ENCODE measurements around the gene TEX2.
"Not testable (repeated sequence)": the region's sequence is repeated elsewhere in the genome, so short reads cannot be mapped to it uniquely, and the experiment has no call there.

The TEX2 gene

DNA sequence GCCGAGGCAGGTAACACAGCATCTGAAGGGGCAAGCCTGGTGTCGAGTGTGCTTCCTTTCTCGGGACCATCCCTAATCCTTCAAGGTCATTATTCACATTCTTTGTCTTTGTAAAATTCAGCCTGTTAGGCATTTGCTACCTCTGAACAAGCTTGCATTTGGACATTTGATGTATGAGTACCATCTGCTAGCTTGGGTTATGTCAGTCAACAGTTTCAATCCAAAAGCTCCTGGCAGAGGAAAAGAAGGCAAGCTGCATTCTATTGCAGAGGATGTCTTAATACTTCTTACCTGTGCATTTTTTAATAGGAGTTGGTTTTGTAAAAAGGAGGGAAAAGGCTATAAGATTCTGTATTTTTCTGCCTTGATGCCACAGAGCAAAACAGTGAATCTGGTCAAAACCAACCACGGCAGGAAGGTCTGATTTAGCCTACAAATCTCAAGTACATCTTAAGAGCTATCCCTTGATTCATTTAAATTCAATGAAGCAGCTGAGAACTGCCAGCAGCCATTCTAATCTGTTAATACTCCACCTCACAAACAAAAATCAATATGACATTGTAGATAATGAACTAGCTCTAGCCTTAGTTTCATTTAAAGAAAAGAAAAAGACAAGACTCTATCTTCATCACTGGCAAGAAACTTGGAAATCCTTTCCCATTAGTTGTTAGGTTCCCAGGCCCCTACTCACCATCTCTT, 39.0 kb downstream of the TEX2 start:
- H4K20me1 ChIP-seq (ENCODE audit: insufficient read depth, low read length): no peaks in the 10 kb centered on the region
- H3K9ac ChIP-seq (ENCODE audit: low read length): no peak overlapping the region
- no peaks in the 10 kb centered on the region for H3K27me3 ChIP-seq (ENCODE audit: low read depth, low read length)
- TF ChIP-seq, protein P1, sequence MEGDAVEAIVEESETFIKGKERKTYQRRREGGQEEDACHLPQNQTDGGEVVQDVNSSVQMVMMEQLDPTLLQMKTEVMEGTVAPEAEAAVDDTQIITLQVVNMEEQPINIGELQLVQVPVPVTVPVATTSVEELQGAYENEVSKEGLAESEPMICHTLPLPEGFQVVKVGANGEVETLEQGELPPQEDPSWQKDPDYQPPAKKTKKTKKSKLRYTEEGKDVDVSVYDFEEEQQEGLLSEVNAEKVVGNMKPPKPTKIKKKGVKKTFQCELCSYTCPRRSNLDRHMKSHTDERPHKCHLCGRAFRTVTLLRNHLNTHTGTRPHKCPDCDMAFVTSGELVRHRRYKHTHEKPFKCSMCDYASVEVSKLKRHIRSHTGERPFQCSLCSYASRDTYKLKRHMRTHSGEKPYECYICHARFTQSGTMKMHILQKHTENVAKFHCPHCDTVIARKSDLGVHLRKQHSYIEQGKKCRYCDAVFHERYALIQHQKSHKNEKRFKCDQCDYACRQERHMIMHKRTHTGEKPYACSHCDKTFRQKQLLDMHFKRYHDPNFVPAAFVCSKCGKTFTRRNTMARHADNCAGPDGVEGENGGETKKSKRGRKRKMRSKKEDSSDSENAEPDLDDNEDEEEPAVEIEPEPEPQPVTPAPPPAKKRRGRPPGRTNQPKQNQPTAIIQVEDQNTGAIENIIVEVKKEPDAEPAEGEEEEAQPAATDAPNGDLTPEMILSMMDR (IDR thresholded peaks at IDR 0.05; ENCODE audit: low read depth, low read length): no peak
- TF ChIP-seq EZH2phosphoT487 (IDR thresholded peaks at IDR 0.05; ENCODE audit: low read depth): no peak
- H3K4me2 ChIP-seq (ENCODE audit: low read length): no peak overlapping the region
- H3K27ac ChIP-seq (ENCODE audit: low read length): no peak overlapping the region
- H3K79me2 ChIP-seq (ENCODE audit: low read length): no peaks in the 10 kb centered on the region
- no peaks in the 10 kb centered on the region for H3K36me3 ChIP-seq (replicated peaks; ENCODE audit: low read depth, low read length)
- H3K9me3 ChIP-seq (ENCODE audit: insufficient read depth, low read length): no peaks in the 10 kb centered on the region
- no peaks in the 10 kb centered on the region for H3K4me1 ChIP-seq (ENCODE audit: low read length)
- no peak overlapping the region for H2AFZ ChIP-seq (ENCODE audit: low read depth, low read length)
- no peak overlapping the region for H3K4me3 ChIP-seq (ENCODE audit: low read length)

DNA sequence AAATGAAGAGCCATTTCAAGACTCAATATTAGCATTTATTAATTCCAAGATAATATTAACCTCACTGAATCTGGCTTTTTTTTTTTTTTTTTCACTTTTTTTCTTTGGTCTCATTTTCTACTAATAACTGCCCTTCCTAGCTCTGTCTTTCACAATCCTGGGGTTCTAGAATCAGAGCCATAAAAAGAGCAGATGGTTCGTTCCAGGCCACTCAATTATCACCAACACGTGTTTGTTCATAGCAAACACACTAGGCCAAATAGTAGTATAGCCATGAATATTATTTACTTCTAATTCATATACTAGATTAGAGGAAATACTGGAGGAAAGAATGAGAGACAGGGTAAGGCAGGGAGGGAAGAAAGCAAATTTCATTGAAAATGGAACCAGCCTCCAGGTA, 39.8 kb downstream of the TEX2 start:
- H3K9me3 ChIP-seq (ENCODE audit: insufficient read depth, low read length): no peaks in the 10 kb centered on the region
- H4K20me1 ChIP-seq (ENCODE audit: insufficient read depth, low read length): no peaks in the 10 kb centered on the region
- no peaks in the 10 kb centered on the region for H3K36me3 ChIP-seq (replicated peaks; ENCODE audit: low read depth, low read length)
- H3K27me3 ChIP-seq (ENCODE audit: low read depth, low read length): no peaks in the 10 kb centered on the region
- H3K79me2 ChIP-seq (ENCODE audit: low read length): no peaks in the 10 kb centered on the region
- no peak overlapping the region for H3K9ac ChIP-seq (ENCODE audit: low read length)
- no peak overlapping the region for H3K27ac ChIP-seq (ENCODE audit: low read length)
- H3K4me2 ChIP-seq (ENCODE audit: low read length): no peak overlapping the region
- H2AFZ ChIP-seq (ENCODE audit: low read depth, low read length): no peak overlapping the region
- no peaks in the 10 kb centered on the region for H3K4me1 ChIP-seq (ENCODE audit: low read length)
- H3K4me3 ChIP-seq (ENCODE audit: low read length): no peak overlapping the region
- TF ChIP-seq EZH2phosphoT487 (IDR thresholded peaks at IDR 0.05; ENCODE audit: low read depth): no peak
- TF ChIP-seq, protein P1 (IDR thresholded peaks at IDR 0.05; ENCODE audit: low read depth, low read length): no peak

DNA sequence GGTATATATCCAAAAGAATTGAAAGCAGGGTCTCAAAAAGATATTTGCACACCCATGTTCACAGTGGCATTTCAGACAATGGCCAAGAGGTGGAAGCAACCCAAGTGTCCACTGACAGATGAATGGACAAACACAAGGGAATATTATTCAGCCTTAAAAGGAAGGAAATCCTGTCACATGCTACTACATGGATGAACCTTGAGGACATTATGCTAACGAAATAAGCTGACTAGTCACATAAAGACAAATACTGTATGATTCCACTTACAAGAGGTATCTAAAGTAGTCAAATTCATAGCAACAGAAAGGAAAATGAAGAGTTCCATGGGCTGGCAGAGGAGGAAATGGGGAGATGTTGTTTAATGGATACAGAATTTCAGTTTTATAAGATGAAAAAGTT, 41.4 kb downstream of the TEX2 start:
- H3K9me3 ChIP-seq (ENCODE audit: insufficient read depth, low read length): no peaks in the 10 kb centered on the region
- H3K9ac ChIP-seq (ENCODE audit: low read length): no peak overlapping the region
- no peak overlapping the region for H2AFZ ChIP-seq (ENCODE audit: low read depth, low read length)
- no peak overlapping the region for H3K4me3 ChIP-seq (ENCODE audit: low read length)
- H4K20me1 ChIP-seq (ENCODE audit: insufficient read depth, low read length): no peaks in the 10 kb centered on the region
- no peaks in the 10 kb centered on the region for H3K27me3 ChIP-seq (ENCODE audit: low read depth, low read length)
- H3K27ac ChIP-seq (ENCODE audit: low read length): no peak overlapping the region
- TF ChIP-seq EZH2phosphoT487 (IDR thresholded peaks at IDR 0.05; ENCODE audit: low read depth): no peak
- TF ChIP-seq, protein P1 (IDR thresholded peaks at IDR 0.05; ENCODE audit: low read depth, low read length): no peak
- H3K79me2 ChIP-seq (ENCODE audit: low read length): peaks cover 11% of the 10 kb centered on the region
- no peak overlapping the region for H3K4me2 ChIP-seq (ENCODE audit: low read length)
- H3K36me3 ChIP-seq (replicated peaks; ENCODE audit: low read depth, low read length): no peaks in the 10 kb centered on the region
- peaks cover 13% of the 10 kb centered on the region for H3K4me1 ChIP-seq (ENCODE audit: low read length)

DNA sequence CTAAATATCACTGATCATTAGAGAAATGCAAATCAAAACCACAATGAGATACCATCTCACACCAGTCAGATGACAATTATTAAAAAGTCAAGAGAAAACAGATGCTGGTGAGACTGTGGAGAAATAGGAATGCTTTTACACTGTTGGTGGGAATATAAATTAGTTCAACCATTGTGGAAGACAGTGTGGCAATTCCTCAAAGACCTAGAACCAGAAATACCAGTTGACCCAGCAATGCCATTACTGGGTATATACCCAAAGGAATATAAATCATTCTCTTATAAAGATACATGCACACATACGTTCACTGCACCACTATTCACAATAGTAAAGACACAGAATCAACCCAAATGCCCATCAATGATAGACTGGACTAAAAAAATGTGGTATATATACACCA, 42.5 kb downstream of the TEX2 start:
- H3K4me3 ChIP-seq (ENCODE audit: low read length); H3K9me3 ChIP-seq (ENCODE audit: insufficient read depth, low read length); H3K27ac ChIP-seq (ENCODE audit: low read length); H2AFZ ChIP-seq (ENCODE audit: low read depth, low read length); H4K20me1 ChIP-seq (ENCODE audit: insufficient read depth, low read length); H3K36me3 ChIP-seq (replicated peaks; ENCODE audit: low read depth, low read length); H3K4me2 ChIP-seq (ENCODE audit: low read length); H3K27me3 ChIP-seq (ENCODE audit: low read depth, low read length); H3K9ac ChIP-seq (ENCODE audit: low read length): not testable (repeated sequence)
- Histone ChIP-seq H3K4me1 (ENCODE audit: low read length) (peaks cover 13% of the 10 kb centered on the region), H3K79me2 (ENCODE audit: low read length) (peaks cover 11% of the 10 kb centered on the region)

Measured in OCI-LY3 (cell line).